ENCODE results near the gene HYAL1.

Gene HYAL1

DNA sequence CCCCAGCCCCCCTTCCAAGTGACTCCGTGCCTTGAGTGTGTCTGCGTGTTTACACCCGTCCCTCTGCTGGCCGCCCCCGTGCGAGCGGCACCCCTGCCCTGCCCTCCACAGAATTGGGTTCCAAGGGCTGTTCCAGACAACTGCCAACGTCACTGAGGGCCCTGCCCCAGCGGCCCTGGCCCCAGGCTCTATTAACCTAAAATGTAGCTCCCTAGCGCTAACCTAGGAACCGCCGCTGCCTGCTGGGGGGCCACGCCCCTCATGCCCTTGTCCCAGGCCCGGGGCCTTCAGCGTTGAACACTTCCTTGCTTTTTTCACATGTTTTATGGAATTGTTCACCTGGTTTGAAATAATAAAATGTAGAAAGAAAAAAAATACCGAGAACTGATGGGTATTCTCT is 44.4 kb downstream of the HYAL1 start:
- DNase-seq = no peak

DNA sequence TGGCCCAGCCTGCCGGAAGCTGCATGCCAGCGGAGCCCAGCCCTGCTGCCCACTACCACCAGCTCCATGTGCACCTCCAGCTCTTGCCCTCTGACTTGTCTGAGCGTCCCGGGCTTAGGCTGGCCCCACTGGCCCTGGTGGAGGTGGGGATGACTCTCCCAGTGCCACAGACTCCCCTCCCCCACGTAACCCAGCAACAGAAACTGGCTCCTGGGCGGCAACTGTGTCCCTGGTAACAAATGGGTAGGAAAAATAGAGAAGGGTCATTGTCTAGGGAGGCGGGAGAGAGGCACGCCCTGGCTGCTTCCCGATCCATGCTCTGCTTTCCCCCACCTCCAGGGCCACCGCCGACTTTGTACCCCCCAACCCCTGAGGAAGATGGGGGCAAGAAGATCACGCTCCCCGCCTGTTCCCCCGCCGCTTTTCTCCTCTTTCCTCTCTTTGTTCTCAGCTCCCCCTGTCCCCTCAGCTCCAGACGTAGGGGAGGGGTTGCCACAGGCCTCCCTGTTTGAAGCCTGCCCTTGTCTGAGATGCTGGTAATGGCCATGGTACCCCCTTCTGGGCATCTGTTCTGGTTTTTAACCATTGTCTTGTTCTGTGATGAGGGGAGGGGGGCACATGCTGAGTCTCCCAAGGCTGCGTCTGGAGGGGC is 45.2 kb downstream of the HYAL1 start:
- DNase-seq = no peak

GRCh38 chr3:50256978-50257890 is 46.1 kb downstream of the HYAL1 start:
- peak in 1 of 2 experiments; percentile 17 for DNase-seq

DNA sequence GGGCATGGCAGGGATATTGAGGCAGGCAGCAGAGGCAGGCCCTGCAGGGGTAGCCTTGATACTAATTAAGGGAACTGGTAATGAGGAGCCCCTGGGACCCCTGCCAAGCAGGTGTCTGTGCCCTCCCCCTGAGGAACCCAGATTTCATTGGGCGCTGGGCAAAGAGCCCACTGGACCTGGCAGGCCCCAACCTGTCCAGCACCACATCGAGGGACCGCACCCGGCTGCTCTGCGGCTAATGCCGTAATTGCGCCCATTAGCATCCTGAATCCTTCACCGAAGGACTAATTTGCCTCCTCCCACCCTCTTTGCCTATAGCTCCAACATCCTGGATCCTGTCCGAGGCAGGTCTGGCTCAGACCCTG is 48.1 kb downstream of the HYAL1 start:
- no peak for DNase-seq

DNA sequence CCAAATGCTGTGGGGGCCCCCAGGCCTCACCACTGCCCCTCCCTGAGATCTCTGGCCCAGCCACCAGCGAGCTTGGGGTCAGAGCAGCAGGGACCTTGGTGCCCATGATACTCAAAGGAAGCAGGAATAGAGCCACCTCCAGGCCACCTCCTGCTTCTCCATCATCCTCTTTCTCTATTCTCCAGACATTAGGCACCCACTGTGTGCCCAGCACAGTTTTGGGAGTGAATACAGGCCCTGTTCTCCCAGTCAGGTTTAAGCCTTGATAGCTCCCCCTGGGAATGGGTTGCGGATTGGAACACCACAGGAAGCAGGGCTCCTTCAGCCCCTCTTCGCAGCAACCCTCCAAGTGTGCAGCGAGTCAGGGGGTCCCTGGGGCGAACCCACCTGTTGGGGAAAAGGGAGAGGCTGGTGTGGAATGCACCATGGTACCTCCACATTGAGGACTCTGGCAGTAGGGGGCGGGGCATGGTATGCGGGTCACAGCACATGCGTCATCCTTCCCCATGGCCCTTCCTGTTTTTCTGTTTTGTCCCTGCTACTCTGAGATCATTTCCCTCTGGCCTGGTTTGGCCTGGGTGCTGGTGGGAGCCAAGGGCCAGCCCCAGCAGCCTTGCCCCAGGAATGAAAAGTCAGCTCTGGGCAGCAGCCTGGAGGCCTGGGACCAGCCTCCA is 48.7 kb downstream of the HYAL1 start:
- no peak for DNase-seq

GRCh38 chr3:50251220-50251619 is 52.2 kb downstream of the HYAL1 start:
- DNase-seq = no peak

- no peak for DNase-seq
Measured at GRCh38 chr3:50250514-50250913, 52.9 kb downstream of the HYAL1 start.
